ENCODE measurements around the gene FAM200B.

FAM200B gene

DNA sequence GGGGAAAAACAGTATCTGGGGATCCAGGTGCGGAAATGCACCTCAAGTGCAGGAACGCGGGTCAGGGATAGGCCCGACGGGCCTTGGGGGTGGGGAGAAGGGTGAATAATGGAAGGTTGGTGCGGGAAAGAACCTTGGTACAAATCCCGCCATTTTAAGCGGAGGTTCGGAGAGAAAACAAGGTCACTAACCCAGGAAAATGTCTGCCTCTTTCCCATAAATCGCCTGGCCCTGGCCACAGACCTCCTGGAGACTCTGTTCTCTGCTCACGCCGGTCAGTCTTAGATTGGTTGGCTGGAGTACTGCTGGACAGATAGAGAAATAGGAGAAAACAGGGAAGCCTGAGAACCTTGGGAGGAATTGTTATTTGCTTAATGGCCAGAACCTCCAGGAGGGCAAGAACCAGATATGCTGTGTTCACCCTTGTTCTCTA, 25.6 kb upstream of the FAM200B start:
- peak; percentile 48 for DNase-seq (ENCODE audit: low read depth)

DNA sequence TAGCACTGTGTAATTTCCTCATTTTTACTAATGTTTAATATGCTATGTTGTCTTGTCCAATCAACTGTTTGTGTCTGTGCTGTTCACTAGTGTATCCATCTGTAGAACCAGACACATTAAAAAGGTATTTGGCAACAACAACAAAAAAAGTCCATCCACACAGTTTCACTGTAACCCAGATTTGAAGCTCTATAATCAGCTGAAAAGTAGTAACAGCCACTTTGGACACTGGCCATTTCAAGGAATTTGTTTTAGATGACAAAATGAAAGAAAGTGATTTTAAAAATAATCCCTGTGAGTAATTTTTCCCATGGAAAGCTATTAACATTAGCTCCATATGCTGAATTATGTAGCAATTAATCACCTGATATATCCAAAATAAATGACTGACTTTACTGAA, 24.3 kb upstream of the FAM200B start:
- TF ChIP-seq, protein P1, sequence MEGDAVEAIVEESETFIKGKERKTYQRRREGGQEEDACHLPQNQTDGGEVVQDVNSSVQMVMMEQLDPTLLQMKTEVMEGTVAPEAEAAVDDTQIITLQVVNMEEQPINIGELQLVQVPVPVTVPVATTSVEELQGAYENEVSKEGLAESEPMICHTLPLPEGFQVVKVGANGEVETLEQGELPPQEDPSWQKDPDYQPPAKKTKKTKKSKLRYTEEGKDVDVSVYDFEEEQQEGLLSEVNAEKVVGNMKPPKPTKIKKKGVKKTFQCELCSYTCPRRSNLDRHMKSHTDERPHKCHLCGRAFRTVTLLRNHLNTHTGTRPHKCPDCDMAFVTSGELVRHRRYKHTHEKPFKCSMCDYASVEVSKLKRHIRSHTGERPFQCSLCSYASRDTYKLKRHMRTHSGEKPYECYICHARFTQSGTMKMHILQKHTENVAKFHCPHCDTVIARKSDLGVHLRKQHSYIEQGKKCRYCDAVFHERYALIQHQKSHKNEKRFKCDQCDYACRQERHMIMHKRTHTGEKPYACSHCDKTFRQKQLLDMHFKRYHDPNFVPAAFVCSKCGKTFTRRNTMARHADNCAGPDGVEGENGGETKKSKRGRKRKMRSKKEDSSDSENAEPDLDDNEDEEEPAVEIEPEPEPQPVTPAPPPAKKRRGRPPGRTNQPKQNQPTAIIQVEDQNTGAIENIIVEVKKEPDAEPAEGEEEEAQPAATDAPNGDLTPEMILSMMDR (conservative IDR thresholded peaks at IDR 0.05; ENCODE audit: control insufficient read depth, insufficient read depth, low read depth, low read length), result no peak
- DNase-seq (ENCODE audit: low read depth), result no peak
- H3K4me3 ChIP-seq (ENCODE audit: control insufficient read depth, low read depth, low read length), result no peak overlapping the region

More for the DNA sequence above, 25.6 kb upstream of the FAM200B start:
- H3K4me3 ChIP-seq (ENCODE audit: control insufficient read depth, low read depth, low read length), result peak overlapping the region; percentile 53
- TF ChIP-seq, protein P1 (conservative IDR thresholded peaks at IDR 0.05; ENCODE audit: control insufficient read depth, insufficient read depth, low read depth, low read length), result no peak

DNA sequence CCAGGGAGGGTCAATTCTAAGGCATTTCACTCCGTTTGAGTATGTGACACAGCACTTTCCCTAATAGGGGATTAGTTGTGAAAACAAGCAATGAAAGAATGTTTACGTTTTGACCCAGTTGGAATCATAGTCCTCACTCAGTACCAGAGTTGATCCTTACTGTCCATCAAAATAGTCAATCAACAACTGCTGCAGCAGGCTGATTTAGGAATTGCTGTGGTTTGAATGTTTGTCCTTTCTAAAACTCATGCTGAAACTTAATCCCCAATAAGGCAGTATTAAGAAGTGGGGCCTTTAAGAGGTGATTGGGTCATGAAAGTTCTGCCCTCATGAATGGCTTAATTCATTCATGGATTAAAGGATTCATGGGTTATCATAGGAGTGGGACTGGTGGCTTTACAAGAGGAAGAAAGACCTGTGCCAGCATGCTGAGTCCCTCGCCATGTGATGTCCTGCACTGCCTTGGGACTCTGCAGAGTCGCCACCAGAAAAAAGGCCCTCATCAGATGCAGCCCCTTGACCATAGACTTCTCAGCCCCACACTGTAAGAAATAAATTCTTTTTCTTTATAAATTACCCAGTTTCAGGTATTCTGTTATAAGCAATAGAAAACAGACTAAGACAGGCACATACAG, 23.4 kb upstream of the FAM200B start:
- TF ChIP-seq, protein P1 (conservative IDR thresholded peaks at IDR 0.05; ENCODE audit: control insufficient read depth, insufficient read depth, low read depth, low read length), result no peak
- DNase-seq (ENCODE audit: low read depth), result no peak
- H3K4me3 ChIP-seq (ENCODE audit: control insufficient read depth, low read depth, low read length), result no peak overlapping the region

DNA sequence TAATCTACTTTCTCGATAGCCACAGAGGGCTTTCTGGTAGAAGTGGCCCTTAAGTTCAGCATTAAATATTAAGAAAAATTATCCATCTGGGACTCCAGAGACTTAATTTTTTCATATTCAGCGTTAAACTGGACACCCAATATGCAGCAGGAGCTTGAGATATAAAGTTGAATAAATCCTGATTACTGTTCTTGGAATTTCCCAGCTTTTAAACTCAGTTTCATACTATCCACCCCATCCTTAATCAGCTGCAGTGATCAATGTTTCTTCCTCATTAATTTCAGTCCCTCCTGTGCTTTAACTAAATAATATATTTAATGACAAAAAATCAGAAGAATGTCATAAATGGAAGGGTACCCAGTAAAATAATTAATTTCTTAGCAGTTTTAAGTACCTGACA, 22.8 kb upstream of the FAM200B start:
- TF ChIP-seq, protein P1 (conservative IDR thresholded peaks at IDR 0.05; ENCODE audit: control insufficient read depth, insufficient read depth, low read depth, low read length), result no peak
- no peak for DNase-seq (ENCODE audit: low read depth)

DNA sequence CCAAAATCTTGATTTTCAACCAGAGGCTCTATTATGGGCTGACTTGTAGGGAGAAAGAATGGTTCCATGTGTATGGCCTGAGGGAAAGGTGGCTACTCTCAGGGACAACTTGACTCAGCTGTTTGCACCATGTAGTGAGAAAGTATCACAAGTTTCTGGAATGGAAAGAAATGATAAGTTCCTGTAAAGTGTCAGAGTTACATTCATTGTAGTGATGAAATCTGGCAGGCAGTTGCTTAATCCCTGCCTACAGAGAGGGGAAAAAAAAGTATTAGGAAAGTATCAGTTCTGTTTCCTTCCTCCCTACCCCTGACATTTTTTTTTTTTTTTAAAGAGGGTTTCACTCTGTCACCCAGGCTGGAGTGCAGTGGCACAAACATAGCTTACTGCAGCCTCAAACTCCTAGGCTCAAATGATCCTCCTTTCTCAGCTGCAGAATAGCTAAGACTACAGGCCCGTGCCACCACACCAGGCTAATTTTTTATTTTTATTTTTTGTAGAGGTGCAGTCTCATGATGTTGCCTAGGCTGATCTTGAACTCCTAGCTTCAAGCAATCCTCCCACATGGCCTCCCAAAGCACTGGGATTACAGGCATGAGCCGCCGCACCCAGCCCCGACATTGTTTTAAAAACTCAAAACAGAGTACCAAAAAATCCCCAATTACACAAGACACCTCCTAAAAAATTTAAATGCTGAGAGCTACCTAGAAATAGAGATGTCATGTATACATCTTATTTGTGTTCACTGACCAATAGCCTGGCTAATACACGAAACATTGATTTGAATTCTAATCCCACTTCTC, 21.7 kb upstream of the FAM200B start:
- peak; percentile 69 for DNase-seq (ENCODE audit: low read depth)
- H3K4me3 ChIP-seq (ENCODE audit: control insufficient read depth, low read depth, low read length), result no peak overlapping the region
- TF ChIP-seq, protein P1 (conservative IDR thresholded peaks at IDR 0.05; ENCODE audit: control insufficient read depth, insufficient read depth, low read depth, low read length), result no peak

More for the DNA sequence above, 22.8 kb upstream of the FAM200B start:
- no peak overlapping the region for H3K4me3 ChIP-seq (ENCODE audit: control insufficient read depth, low read depth, low read length)

DNA sequence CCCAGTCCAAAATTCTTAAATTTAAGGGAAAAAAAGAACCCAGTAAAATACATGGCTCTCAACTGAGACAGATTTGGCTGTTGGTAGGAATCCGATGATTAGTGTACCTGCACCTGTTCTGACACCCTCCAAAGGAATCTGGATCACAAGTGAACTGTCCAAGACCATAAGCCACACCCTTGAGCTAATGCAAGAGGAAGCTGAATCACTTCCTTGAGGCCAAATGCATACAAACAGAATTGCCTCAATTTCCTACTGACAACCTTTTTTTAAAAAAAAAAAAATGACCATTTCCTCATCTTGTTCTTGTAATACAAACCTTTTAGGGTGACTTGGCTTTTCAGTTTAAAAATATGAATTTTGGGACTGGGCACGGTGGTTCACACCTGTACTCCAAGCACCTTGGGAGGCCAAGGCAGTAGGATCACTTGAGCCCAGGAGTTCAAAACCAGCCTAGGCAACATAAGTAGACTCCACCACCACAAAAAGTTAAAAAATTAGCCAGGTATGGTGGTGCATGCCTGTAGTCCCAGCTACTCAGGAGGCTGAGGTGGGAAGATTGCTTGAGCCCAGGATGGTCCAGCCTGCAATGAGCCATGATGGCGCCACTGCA, 15.8 kb upstream of the FAM200B start:
- no peak for DNase-seq (ENCODE audit: low read depth)
- no peak overlapping the region for H3K4me3 ChIP-seq (ENCODE audit: control insufficient read depth, low read depth, low read length)

More for the DNA sequence above, 15.8 kb upstream of the FAM200B start:
- TF ChIP-seq, protein P1 (conservative IDR thresholded peaks at IDR 0.05; ENCODE audit: control insufficient read depth, insufficient read depth, low read depth, low read length), result no peak
